NCI-H748 (cell line): ENCODE results near the gene NTF3.
A peak's percentile ranks its signal among the peaks of the same experiment; 100 is the strongest.

Experiments
- DNase-seq: peaks from one replicate; lab custom pipeline; 2025; ENCODE audit not compliant: unreplicated experiment; lab: John Stamatoyannopoulos, UW

Gene NTF3

DNA sequence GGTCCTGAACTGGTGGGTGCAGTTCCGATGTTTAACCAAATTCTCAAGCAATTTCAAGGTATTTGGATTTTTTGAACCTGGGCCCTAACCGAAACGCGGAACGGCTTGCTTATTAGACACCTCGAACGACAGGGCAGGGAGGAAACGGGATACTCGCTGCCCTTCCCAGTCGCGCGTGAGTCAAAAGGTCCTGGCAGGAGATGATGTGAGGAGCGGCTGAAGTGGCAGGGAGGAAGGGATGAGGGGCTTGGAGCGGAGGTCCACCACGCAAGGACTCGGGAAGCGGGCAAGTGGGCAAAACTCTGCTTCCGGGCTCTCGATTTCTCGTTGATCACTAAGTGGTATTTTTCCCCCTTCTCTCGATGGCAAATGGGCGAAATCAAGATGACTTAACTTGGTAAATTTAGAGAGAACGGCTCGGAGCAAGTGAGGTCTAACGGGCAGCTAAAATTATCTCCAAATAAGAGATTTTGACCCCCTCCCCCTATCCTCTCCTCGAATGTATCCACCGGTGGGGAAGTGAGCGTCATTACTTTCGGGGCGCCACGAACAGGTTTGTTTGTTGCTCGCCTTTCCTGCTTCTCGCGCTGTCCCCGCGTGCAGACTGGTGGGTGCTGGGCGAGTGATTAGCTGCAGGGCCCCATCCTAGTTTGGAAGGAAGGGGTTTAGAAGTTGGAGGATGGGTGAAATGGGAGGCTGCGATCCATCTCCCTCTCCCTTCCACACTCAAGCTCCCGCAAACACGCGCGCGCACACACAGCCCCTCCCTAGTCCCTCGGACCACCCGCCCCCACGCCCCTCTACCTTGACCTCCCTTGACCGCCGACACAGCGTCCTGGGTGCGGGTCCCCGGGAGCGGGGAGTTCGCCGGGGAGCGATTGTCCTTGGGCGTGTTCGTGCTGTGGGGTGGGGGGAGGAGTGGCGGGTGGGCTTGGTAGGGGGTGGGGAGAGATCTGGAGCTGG, 986 bp upstream of the NTF3 start:
- DNase-seq = peak; percentile 8

DNA sequence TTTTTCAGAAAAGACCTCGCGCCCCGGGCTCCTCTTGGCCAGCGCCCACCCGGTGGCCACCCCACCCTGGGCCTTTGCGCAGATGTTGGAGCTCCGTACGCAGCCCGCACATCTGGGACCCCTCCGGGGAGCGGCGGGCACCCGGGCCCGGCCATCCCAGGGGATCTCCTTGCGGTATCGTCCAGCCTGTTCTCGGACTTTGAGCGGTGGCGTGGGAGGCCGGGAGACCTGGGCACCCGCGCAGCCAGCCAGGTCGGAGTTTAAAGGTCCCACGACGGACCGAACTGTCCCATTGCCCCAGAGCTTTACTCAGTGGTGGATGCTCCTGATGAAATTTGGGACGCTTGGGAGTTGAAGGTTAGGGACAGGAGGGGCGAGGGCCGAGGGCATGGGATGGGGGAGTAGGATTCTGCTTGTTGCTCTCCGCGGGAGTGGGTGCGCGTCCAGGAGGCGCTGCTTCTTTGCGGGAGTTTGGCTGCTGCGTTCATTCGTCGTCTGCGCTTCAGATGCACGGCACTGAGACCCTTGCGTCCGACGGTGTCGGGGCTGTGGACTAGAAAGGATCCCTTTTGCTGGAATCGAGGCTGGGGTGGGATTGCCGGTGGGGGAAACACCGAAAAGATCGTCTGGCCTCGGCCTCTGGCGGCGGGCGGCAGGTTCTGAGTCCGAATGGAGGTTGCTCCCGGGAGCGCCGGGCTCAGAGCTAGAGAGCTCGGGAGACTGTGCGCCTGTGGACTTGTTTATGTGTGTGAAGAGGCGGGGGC, 1.4 kb downstream of the NTF3 start:
- DNase-seq = peak; percentile 50

DNA sequence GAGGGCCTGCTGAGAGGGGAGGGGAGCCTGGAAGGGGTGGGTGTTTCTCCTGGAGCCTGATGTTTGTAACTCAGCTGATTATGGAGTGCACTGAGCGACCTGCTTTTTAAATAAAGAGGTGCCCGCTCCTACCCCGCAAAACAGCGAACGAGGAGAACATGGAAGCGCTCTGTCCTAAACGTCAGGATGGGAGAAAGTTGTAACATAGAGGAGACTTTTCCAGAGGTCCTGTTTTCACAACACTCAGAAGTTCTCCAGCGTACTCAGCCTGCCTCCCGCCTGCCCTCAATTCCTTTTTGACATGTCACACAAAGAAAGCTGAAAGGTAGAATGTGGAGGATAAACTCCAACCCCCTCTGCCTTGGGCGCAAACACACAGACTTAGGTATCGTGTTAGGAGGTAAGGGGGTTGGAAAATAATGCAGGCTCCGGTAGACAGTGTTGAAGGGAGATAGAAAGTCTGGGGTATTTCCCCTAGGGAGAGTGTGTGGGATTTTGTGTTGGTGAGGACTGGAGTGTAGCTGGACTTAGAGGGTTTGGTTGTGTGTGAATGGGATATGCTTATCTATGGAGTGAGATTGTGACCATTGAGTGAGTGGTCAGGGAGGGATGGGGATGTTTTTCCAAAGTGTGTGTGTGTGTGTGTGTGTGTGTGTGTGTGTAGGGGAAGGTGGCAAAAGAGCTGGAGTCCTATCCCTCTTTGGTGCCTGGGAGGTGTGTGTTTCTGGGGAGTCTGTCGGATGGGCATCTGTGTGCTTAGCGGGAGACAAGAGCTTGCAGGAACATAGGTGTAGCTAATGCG, 2.1 kb downstream of the NTF3 start:
- no peak for DNase-seq

DNA sequence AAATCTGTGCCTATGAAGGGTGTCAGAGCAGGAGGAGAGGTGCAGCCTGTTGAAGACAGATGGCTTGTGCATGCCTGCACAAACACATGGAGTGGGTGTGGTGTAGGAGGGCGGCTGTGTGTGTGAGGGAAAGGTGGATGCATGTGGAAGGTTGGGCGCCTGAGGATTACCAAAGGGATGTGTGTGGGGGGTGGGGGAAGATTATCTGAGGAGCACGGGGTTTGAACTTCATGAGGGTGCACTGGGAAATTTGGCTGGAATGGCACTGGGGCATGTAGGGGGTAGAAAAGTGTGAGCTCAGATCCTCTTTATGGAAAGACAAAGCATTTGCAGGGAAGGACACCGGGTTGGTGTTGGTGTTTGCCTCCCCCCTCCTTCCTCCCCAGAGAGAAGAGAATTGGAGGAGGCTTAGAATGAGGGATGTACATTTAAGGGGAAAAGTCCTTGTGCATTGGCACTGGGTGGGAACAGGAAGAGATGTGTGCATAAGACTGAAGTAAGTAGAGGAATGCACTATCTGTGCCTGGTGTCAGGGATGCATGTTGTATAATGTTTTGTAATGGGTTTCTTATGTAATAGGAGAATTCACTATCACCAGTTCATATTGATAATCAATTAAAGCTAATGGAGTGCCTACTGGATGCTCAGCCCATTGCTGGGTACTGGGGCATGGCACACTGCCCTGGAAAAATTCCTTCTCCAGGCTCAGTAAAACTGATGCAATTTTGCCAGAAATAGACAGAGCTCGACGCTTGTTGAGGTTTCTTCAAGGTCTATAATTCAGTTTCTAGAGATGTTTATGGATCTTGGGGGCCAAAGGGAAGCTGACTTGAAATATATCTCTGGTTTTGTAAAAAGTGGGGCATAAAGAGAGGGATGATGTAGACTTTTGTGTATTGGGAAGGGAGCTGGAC, 3.0 kb downstream of the NTF3 start:
- DNase-seq = no peak

DNA sequence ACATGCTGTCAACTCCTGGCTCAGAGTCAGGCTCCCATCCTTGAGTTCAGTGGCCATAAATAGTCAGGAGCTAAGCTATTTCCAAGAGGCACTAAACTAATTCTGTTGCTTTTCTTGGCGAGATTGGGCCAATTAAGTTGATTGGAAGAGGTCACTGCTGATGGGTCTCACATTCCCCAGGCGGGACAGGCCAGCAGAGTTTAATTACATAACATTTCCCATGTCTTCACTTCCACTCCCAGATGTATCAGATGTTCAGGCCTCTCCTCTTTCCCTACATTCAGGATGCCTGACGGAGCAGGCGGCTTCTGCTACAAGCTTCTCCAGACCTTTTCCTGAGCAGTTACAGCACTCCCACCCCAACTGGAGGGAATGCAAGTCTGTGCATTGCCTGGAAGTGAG, 5.3 kb downstream of the NTF3 start:
- no peak for DNase-seq

DNA sequence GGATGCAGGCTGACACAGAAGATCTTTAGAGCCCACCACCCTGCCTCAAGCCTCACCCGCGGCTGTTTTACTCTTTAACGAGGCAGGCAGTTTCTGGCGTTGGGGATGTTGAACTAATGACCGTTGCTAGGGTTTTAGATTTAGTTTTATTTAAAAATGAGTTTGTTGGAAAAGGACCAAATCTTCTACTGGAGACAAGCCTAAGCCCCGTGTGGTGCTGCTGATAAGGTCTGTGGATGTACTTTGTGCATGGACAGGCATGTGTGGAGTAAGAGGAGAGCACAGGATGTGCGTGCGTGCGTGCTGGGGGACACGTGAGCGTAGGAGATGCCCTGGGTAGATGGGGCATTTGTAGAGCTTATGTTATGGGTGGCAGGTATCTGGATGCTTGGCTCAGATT, 5.7 kb downstream of the NTF3 start:
- DNase-seq = no peak

DNA sequence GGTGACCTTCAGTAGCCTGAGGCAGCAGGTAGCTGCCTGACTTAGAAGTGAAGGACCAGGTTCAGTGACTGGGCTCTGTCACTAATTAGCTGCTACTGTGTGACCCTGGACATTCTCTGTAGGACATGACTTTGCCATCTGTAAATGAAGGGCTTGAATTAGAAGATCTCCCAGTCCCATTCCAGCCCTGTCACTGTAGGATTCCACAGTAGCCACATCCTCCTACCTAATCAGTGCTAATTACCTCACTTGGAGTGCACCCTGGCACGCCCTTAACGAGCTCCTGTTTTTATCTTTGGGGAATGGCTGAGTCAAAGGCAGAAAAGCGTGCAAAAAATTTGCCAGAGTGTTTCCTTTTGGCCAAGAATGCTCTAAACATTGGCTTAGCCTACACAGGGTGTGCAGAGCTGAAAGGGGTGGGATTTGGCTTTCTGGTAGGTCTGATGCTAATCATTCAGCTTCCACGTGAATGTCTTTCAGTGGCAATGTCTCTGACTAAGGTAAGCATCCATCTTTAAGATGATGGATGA, 6.8 kb downstream of the NTF3 start:
- DNase-seq = no peak

DNA sequence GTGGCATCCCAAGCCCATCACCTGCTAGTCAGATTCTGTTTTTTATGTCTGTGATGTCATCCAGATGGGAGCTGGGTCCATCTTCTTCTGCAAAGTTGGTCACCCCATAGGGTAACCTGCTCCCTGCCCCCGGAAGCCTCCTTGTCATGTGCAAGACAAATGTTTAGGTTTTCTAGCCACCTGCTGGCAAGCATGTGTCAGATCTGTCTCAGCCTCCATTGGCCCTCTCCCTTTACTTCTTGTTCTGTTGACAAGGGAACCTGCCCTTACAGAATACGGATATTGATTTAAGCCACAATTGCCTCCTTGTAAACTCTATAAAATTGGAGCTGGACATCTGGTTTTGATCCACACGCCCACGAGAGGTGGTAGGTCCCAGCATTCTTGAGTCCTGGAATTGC, 7.5 kb downstream of the NTF3 start:
- DNase-seq = peak; percentile 2

DNA sequence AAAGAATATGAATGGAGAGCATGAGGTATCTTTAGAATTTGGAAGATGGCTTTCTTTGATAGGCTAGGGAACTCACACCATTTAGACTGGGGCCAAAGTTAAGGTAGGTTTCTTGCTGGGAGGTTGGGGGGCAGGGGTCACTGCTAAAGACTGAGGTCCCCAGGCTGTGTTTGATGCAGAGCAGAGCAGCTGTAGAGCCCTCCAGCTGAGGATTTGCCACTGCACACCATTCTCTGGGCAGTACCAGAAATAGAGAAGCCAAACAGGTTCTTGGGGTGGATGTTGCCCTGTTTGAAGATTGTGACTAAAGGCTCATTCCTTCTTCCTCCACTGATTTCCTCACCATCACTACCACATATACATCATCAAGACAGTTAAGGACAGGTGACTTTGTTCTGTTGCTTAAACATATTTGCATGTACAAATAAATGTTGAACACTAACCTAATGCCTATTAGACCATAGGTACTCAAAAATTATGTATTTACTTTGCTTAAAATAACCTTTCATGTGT, 7.9 kb downstream of the NTF3 start:
- DNase-seq = no peak

DNA sequence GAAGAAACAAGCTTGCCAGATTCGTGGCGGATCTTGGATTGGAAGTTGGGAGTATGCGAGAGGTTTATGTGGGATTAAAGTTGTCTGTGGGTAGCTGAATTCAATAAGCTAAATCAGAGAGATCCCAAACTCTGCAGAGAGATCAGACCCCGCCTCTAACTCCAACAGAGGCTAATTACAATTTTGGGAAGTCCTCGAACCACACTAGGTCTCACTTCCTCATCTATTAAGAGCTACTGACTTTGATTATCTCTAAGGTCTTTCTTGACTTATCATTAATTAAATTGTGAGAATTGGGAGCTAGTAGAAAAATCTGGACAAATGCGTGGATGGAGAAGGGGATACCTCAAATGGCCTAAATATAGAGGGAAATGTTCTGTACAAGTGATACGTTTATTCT, 9.1 kb downstream of the NTF3 start:
- no peak for DNase-seq

DNA sequence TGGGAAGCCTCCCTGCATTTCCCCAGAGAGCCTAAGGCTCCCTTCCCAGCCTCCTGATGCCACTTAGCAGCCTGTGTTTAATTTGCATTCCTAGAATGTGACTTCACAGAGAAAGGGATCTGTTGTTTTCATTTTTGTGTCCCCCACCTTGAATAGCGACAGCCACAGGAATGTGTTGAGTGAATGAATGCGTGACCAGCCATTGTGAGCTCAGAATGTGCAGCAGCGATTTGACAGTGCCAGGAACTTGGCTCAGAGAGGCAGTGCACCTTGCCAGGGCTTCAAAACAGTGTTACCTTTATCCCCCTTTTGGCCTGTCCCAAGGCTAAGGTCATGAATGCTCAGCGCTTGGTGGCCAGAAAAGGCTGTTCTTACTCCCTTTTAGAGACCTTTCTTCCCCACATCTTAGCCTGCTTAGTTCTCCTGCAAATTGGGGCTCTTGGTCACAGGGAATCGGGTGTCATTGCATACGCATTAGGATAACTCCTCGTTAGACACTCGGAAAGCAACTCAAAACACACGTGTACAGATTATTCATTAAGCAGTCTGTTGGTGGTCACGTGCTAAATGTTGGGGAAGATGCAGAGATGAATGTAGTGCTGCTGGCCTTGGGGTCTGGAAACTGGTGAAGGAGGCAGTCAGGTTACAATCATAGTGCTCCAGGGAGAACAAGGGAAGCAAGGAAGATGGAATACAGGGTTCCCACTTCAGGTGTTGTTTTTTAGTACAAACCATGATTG, 9.8 kb downstream of the NTF3 start:
- no peak for DNase-seq

DNA sequence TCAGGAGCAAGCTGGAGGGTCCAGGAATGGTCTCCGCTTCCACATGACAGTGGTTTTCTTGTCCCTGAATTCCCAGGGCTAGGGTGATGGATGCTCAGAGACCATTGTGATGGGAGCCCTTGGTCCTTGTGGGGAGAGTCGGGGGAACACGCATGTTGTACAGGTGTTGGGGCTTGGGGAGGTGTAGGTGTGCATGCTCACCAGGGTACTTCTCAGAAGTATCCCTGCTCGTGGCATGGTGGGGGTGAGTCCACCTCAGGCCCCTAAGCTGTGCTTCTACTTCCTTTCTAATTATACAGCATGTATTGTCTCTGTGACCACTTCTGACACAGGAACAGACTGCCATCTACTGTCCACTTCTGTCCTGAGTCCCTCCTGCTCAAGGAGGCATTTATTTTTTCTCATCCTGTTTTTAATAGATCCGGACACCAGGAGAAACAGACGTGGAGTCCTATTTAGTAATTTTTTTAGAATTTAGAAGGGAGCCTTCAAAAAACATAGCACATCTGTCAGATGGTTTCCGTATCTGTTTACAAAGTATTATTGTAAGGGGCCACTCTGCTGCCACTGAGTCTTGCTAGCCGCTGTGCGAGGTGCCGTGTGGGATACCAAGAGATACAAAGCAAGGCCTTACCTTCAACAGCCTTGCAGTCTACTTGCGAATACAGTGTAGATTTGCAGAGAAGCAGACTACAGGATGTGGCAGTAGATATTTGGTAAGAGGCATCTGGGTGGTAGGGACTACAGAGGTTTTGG, 10.5 kb downstream of the NTF3 start:
- DNase-seq = peak; percentile 60

DNA sequence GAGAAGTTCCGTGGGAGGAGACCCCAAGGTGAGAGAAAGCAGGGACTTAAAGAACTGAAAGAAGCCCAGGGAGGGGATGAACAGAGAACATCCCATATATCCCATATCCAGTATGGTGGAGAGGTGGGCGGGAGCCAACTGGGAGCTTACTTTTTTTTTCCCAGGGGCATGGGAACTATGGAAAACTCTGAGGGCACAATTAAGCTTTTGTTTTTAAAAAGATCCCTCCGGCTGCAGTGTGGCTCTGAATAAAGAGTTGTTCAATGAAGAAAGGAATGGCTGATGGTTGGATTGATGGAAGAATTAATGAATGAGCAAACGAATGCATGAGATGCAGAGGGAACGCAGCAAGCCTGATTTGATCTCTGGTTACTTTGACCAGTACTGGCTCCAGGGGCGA, 12.6 kb downstream of the NTF3 start:
- DNase-seq = no peak

DNA sequence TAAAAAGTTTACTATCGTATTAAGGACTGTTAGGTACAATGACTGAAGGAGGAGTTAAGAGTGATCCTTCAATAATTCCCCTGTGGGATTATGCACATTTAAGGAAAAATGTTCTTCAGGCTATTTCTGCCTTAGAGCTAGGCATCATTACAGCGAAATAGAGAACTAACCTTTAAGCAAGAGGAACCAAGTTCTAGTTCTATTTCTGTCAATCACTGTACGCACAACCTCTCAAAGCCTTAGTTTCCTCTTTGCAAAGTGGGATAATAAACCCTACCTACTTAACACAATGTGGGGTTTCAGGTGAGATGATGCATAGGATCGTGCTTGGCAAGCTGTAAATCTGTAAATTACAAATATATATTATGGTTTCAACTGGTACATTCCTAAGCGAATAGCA, 15.4 kb downstream of the NTF3 start:
- DNase-seq = no peak

DNA sequence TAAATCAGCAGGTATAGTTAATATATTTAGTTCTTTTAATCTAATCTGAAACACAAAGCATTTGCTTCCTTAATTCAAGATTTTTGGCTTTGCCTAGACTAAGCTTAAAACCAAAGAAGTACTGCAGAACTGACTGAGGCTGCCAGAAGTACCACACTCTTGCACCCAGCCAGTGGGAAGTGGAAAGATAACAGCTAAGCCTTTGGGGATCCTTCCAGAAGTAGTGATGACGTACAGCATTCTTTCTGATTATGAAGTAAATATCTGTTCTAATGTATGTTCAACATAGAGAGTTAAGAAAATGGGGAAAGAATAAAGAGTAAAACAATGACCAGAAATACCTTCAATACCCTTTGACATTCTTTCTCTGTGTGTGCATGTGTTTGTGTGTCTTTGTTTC, 19.3 kb downstream of the NTF3 start:
- no peak for DNase-seq

DNA sequence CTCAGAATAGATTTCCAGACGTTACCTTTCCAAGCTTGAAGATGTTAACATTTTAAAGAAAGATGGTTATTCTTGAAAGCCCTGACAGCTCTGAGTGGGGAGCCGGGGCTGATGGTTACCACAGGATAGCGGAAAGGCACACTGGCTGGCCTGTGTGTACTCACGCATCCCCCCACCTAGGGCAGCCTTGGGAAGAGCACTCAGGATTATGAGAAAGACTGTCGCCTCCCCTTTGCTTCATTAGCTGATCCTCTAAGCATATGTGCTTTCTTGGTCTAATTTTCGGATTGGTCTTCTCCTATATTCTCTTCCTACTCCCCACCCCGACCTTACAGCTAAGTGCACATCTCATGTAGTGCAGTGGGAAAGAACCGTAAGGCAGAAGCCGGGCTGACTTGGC, 20.7 kb downstream of the NTF3 start:
- no peak for DNase-seq

DNA sequence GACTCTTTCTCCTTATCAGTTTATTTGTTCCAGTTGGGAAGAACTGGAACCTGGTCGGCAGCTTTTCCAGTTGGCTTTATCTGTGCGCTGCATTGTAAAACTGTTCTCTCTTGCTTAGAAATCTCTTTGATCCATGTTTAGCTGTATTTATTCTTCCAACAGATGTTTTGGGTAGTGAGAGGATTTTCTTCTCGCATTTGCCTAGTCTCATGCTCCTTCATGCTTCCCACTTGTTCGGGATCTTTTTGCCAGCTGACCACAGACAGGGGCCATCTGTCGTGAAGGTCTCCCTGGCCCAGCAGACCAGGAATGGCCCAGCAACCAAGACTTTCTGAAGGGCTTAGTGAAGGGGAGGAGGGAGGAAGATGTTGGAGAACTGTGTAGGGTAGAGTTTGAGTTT, 21.6 kb downstream of the NTF3 start:
- no peak for DNase-seq

DNA sequence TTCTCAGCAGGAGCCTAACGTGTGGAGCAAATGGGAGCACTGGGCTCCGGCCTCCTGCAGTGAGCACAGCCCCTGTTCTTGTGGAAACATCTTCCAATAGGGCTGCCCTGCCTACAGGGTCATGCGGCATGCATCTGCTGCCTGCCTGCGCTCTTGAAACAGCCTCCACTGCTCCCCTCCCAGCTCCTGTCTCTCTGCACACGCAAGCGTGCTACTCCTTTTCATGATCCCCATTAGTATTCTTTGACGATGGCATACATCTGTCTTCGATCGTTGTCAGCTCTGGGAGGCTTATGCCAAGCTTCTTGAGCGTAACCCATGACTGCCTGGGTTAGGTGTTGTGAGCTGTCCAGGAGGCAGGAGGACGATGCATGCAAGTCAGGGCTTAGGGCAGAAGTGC, 23.1 kb downstream of the NTF3 start:
- no peak for DNase-seq

DNA sequence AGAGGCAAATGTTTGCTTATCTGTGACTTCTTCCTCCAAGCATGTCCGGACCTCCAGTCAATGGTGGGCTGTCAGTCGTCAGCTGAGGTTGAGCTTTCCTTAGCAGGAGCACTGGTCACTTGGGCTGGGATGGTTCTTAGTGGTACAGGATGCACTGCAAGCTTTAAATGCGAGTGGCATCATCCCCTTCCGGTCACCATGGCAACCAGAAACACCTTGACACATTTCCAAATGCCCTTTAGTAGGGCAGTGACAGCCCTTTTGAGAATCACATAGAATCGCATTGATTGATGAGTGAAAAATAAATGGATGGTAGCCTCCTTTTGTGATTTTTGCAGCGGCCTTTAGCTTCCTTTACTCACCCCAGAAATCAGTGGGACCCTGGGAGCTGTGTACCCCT, 24.1 kb downstream of the NTF3 start:
- peak; percentile 33 for DNase-seq
